SJSA1 (cell line): ENCODE measurements around the gene F13B. TPM values are rescaled to one million over a fixed set of nuclear protein-coding genes. Genes with fewer than 3 reads are reported as not detected.
"Not testable (repeated sequence)": the region's sequence is repeated elsewhere in the genome, so short reads cannot be mapped to it uniquely, and the experiment has no call there.

Experiments used
- DNase-seq, 2 experiments: peaks; one replicate each; pipeline ENCODE4 v3.0.0-alpha.2; 2015 to 2020; ENCODE audit warnings: low spot score in 2 of 2, low read depth in 1 of 2
- H3K27ac ChIP-seq: fragments of 250-450 bp; sonication (Bioruptor Pico); 2 replicates; pipeline ENCODE4 v1.5.1; 2020; ENCODE audit warnings: mild to moderate bottlenecking, moderate library complexity
- H3K27me3 ChIP-seq: fragments of 250-450 bp; sonication (Bioruptor Pico); replicated peaks from 2 replicates; pipeline ENCODE4 v1.5.1; 2020; ENCODE audit warnings: mild to moderate bottlenecking, moderate library complexity
- H3K36me3 ChIP-seq: fragments of 250-450 bp; sonication (Bioruptor Pico); 2 replicates; pipeline ENCODE4 v1.5.1; 2020; ENCODE audit warnings: mild to moderate bottlenecking
- H3K4me1 ChIP-seq: fragments of 250-450 bp; sonication (Bioruptor Pico); replicated peaks from 2 replicates; pipeline ENCODE4 v1.6.1; 2021; ENCODE audit warnings: mild to moderate bottlenecking
- H3K4me3 ChIP-seq: fragments of 250-450 bp; sonication (Bioruptor Pico); 2 replicates; pipeline ENCODE4 v1.5.1; 2020; ENCODE audit warnings: mild to moderate bottlenecking
- H3K9me3 ChIP-seq: fragments of 250-450 bp; sonication (Bioruptor Pico); replicated peaks from 2 replicates; pipeline ENCODE4 v1.5.1; 2020; ENCODE audit warnings: mild to moderate bottlenecking
- total RNA-seq: library from RNA; depleted of rRNA; stranded (reverse); fragments of >200 nt; shearing (Covaris generic); gene quantifications from 2 replicates; pipeline ENCODE4 v1.2.3, GENCODE V29; 2014

The F13B gene
- total RNA-seq, 1 experiment from 2014 or later, result not detected

DNA sequence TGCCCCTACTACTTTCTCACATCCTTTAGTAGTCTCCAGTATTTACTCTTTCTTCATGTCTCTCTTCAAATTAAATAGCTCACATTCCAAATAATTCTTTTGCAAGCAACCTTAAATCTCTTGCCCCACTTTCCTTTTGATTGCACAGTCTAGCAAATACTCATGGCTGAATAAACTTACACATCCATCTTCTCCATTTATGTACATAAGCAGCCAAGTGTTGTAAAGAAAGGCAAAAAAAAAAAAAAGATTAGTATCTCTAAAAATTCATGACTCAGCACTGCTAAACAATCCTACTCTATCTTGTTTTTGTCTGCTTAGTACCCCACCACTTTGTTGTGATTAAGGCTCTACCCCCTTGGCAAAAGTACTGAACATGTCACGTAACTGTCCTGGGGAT is 42.6 kb downstream of the F13B start:
- Histone ChIP-seq H3K4me1 (no peaks in the 10 kb centered on the region), H3K27ac (no peak overlapping the region), H3K9me3 (no peaks in the 10 kb centered on the region), H3K27me3 (no peaks in the 10 kb centered on the region; the same call in 1 of the 2 replicates), H3K4me3 (no peak overlapping the region), H3K36me3 (no peaks in the 10 kb centered on the region)
- DNase-seq, result no peak

DNA sequence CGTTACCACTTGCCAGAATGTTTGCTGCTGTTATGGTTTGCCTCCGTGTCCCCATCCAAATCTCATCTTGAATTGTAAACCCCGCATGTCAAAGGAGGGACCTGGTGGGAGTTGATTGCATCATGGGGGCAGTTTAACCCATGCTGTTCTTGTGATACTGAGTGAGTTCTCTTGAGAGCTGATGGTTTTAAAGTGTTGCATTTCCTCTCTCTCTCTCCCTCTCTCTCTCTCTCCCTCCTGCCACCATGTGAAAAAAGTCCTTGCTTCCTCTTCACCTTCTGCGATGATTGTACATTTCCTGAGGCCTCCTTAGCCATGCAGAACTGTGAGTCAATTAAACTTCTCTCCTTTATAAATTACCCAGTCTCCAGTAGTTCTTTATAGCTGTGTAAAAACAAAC is 45.3 kb downstream of the F13B start:
- Histone ChIP-seq H3K9me3 (no peaks in the 10 kb centered on the region), H3K4me3 (no peak overlapping the region), H3K4me1 (no peaks in the 10 kb centered on the region), H3K27me3 (no peaks in the 10 kb centered on the region), H3K36me3 (no peaks in the 10 kb centered on the region), H3K27ac (no peak overlapping the region)
- DNase-seq, result no peak

DNA sequence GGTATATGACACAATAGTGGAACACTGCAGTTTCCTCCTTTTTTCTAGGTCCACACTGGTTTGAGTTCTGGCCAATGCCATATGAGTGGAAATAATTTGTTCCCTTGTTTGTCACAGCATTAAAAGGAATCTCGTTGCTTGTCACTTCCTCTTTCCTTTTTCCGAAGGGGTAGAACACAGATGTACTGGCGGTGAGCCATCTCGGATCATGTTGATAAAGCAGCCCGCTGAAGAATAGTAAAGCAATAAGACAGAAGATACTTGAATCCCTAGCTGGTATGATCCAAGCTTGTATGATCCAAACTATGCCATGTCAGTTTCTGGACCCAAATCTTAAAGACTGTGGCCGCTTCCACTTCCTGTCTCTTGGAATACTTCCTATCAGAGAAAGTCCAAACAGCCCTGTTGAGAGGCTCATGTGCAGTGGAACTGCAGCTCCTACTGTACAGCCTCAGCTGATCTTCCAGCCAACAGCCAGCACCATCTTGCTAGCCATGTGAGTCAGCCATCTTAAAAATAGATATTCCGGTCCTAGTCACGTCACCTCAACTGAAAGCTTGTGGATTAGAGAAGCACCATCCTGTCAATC is 49.4 kb downstream of the F13B start:
- Histone ChIP-seq H3K27ac (no peak overlapping the region), H3K9me3 (no peaks in the 10 kb centered on the region), H3K4me3 (no peak overlapping the region), H3K36me3 (no peaks in the 10 kb centered on the region), H3K27me3 (no peaks in the 10 kb centered on the region), H3K4me1 (no peaks in the 10 kb centered on the region)
- no peak for DNase-seq

DNA sequence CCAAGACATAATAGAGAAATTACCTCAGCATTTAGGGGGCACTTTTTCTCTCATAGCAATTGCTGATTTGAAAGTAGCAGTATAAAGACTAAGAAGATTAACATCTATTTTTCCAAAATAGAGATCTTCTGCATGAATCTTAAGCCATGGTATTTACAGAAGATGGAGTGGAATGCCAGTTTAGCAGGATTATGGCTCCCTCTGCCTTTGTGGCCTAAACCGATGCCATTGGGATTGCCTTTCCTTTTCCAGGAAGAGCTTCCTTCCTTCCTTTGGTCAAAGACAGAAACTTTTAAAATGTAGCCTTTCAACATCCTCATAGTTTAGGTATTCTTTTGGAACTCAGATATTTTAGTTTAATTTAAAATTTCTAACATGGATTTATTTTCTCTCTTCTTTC is 50.3 kb downstream of the F13B start:
- no peak overlapping the region for H3K27ac ChIP-seq
- no peak for DNase-seq
- no peaks in the 10 kb centered on the region for H3K4me1 ChIP-seq
- no peaks in the 10 kb centered on the region for H3K9me3 ChIP-seq
- H3K36me3 ChIP-seq, result no peaks in the 10 kb centered on the region
- H3K27me3 ChIP-seq, result no peaks in the 10 kb centered on the region
- no peak overlapping the region for H3K4me3 ChIP-seq

DNA sequence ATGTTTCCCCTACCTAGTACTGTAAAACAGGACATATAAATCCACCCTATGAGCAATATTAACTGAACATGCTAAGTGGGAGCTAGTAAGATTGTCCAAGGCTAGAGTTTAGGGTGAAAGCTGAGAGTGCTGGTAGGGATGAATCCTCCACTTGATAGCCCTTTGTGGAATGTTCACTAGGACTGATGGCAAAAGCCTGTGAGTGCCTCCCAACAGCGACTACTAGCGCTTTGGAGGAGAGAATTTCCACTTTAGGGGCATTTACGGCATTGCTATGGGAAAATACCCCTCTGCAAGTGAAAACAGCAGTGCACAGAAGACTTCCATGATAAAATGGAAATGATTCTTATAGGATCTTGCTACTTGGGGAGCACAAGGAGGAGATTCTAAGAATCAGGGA is 53.8 kb downstream of the F13B start:
- Histone ChIP-seq H3K9me3 (no peaks in the 10 kb centered on the region), H3K27me3 (no peaks in the 10 kb centered on the region), H3K4me1 (no peaks in the 10 kb centered on the region), H3K36me3 (no peaks in the 10 kb centered on the region), H3K4me3 (no peak overlapping the region), H3K27ac (no peak overlapping the region)
- no peak for DNase-seq

DNA sequence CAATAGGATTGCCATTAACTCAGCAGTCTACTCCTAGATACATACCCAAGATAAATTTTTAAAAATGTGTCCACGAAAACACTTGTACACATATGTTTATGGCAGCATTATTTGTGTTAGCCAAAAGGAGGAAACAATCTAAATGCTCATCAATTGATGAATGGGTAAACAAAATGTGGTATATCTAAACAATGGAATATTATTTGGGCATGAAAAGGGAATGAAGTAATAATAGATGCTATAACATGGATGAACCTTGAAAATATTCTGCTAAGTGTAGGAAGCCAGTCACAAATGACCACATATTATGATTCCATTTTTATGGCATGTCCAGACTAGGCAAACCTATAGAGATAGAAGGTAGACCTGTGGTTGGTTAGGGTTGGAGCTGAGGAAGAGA is 55.4 kb downstream of the F13B start:
- no peak overlapping the region for H3K27ac ChIP-seq
- DNase-seq, result no peak
- no peaks in the 10 kb centered on the region for H3K36me3 ChIP-seq
- no peaks in the 10 kb centered on the region for H3K4me1 ChIP-seq
- H3K9me3 ChIP-seq, result no peaks in the 10 kb centered on the region
- H3K4me3 ChIP-seq, result no peak overlapping the region
- H3K27me3 ChIP-seq, result no peaks in the 10 kb centered on the region

DNA sequence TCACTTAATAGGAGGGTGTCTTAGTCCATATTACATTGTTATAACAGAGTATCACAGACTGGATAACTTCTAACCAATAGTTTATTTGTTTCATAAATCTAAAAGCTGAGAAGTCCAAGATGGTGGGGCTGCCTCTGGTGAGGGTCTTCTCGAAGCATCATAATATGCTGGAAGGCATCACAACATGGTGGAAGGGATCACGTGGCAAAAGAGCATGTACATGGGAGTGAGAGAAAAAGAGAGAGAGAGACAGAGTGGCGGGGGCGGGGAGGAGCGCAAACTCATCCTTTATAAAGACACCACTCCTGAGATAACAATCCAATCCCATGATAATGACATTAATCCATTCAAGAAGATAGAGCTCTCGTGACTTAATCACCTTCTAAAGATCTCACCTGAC is 58.2 kb downstream of the F13B start:
- H3K27ac ChIP-seq, result no peak overlapping the region
- DNase-seq, result no peak
- no peaks in the 10 kb centered on the region for H3K27me3 ChIP-seq
- H3K36me3 ChIP-seq, result no peaks in the 10 kb centered on the region
- no peaks in the 10 kb centered on the region for H3K9me3 ChIP-seq
- H3K4me3 ChIP-seq, result no peak overlapping the region
- H3K4me1 ChIP-seq, result no peaks in the 10 kb centered on the region

DNA sequence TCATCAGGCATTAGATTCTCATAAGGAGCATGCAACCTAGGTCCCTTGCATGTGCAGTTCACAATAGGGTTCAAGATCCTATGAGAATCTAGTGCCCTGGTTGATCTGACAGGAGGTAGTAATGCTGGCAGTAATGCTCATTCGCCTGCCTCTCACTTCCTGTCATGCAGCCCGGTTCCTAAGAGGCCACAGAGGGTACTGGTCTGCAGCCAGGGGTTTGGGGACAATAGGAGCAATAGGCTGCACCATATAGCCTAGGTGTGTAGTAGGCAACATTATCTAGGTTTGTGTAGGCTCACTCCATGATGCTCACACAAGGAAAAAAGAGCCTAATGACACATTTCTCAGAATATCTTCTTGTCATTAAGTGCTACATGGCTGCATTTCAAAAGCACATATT is 63.9 kb downstream of the F13B start:
- no peak overlapping the region for H3K27ac ChIP-seq
- H3K27me3 ChIP-seq, result no peaks in the 10 kb centered on the region
- no peak for DNase-seq
- no peak overlapping the region for H3K4me3 ChIP-seq
- H3K9me3 ChIP-seq, result no peaks in the 10 kb centered on the region
- H3K36me3 ChIP-seq, result no peaks in the 10 kb centered on the region
- H3K4me1 ChIP-seq, result no peaks in the 10 kb centered on the region

DNA sequence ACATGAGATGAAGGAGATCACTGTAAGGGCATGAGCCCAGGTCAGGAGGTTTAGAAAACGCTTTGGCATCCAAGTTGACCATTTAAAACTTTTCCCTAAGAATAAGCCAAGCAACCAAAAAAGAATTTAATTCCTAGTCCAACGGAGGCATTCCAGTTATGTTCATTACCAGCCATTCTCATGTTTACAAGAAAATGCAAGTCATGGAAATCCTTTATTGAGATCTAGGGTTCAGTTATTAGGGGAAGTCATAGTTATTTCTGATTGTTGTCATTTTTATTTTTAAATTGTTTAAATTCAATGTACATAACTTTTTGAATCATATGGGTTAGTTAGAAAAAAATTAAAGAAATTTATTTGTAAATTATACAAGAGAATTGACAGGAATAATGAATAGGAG is 65.2 kb downstream of the F13B start:
- Histone ChIP-seq H3K36me3 (no peaks in the 10 kb centered on the region), H3K27me3 (no peaks in the 10 kb centered on the region), H3K27ac (no peak overlapping the region)

DNA sequence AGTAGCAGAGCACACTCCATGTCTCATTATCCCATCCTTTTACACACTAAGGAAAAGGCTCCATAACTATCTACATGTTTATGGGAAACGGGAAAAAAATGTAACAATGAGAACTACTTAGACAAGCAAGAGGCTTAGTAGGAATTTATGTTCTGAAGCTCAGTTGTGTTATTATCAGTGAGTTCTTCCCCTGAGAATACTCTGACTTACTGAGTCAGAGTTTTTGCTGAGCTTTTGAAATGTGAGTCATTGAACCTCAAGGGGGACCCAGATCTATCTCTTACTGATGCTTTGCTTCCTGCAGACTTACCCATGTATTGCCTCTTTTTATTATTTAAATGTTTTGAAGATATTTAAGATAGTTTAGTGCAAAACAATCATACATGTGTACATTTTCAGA is 69.6 kb downstream of the F13B start:
- Histone ChIP-seq H3K4me3 (no peak overlapping the region), H3K27me3 (no peaks in the 10 kb centered on the region), H3K4me1 (no peaks in the 10 kb centered on the region)

More for the DNA sequence above, 65.2 kb downstream of the F13B start:
- Histone ChIP-seq H3K4me3 (no peak overlapping the region), H3K4me1 (no peaks in the 10 kb centered on the region), H3K9me3 (no peaks in the 10 kb centered on the region)
- no peak for DNase-seq

DNA sequence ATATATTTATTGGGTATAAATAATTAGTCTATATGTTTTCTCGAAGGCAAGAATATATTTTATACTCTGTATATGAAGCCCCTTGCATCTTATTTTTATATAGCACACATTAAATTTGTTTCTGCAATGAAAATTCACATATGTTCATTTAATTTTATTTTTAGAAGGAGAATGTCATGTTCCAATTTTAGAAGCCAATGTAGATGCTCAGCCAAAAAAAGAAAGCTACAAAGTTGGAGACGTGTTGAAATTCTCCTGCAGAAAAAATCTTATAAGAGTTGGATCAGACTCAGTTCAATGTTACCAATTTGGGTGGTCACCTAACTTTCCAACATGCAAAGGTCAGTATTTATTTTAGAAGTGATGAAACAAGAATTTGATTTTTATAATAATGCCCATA is 73.1 kb downstream of the F13B start:
- H3K9me3 ChIP-seq, result no peaks in the 10 kb centered on the region
- H3K36me3 ChIP-seq, result no peaks in the 10 kb centered on the region
- no peak overlapping the region for H3K4me3 ChIP-seq
- no peak overlapping the region for H3K27ac ChIP-seq
- no peaks in the 10 kb centered on the region for H3K27me3 ChIP-seq
- no peaks in the 10 kb centered on the region for H3K4me1 ChIP-seq
- no peak for DNase-seq

More for the DNA sequence above, 69.6 kb downstream of the F13B start:
- Histone ChIP-seq H3K9me3 (no peaks in the 10 kb centered on the region), H3K27ac (no peak overlapping the region), H3K36me3 (no peaks in the 10 kb centered on the region)
- DNase-seq, result no peak

DNA sequence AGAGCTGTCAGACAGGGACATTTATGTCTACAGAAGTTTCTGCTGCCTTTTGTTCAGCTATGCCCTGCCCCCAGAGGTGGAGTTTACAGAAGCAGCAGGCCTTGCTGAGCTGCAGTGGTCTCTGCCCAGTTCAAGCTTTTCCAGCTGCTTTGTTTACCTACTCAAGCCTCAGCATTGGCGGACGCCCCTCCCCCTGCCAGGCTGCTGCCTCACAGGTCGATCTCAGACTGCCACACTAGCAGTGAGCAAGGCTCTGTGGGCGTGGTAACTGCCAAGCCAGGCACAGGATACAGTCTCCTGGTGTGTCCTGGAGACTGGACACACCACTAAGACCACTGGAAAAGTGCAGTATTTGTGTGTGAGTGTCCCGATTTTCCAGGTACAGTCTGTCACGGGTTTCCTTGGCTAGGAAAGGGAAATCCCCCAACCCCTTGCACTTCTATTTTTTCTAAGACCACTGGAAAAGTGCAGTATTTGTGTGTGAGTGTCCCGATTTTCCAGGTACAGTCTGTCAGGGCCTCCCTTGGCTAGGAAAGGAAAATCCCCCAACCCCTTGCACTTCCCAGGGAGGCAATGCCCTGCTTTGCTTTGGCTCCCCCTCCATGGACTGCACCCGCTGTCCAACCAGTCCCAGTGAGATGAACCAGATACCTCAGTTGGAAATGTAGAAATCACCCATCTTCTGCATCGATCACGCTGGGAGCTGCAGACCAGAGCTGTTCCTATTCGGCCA is 75.0 kb downstream of the F13B start:
- H3K27me3 ChIP-seq, H3K36me3 ChIP-seq, DNase-seq, H3K4me3 ChIP-seq, H3K4me1 ChIP-seq, H3K9me3 ChIP-seq, H3K27ac ChIP-seq: not testable (repeated sequence)
